Karpas-422 (cell line): ENCODE measurements around the gene RPGR. TPM values are rescaled to one million over a fixed set of nuclear protein-coding genes. Genes with fewer than 3 reads are reported as not detected.

Source experiments
- small RNA-seq: library from RNA; depleted of rRNA; stranded (forward); fragments of <200 nt; gene quantifications from one replicate; pipeline ENCODE3, GENCODE V24; 2014
- total RNA-seq: library from RNA; depleted of rRNA; stranded (reverse); fragments of >200 nt; shearing (Covaris generic); gene quantifications from 2 replicates; pipeline ENCODE4 v1.2.3, GENCODE V29; 2014; ENCODE audit warnings: low replicate concordance; rRNA removed

Gene RPGR
- total RNA-seq, 1 experiment from 2014 or later = 23.9 TPM

Small RNA genes lying within 50 kb of the gene (small RNA-seq; reads per million reads assigned to genes)
- not detected for gene RF00322

Other genes starting within 250 kb of the RPGR start
- gene SRPX, start 106.6 kb downstream of the RPGR start, total RNA-seq = not detected in 2 replicates
- not detected in 2 replicates for gene OTC, start 25.1 kb upstream of the RPGR start, total RNA-seq
- not detected in 2 replicates for gene TSPAN7, start 234.0 kb upstream of the RPGR start, total RNA-seq